ENCODE results near the gene ANGPTL7. TPM values are rescaled to one million over a fixed set of nuclear protein-coding genes. Genes with fewer than 3 reads are reported as not detected.

ANGPTL7 gene
- total RNA-seq, 1 donor from 2014 or later = 0.80 TPM

GRCh38 chr1:11229203-11229602 is 40.0 kb downstream of the ANGPTL7 start:
- Histone ChIP-seq H3K4me1 (no peaks in the 10 kb centered on the region), H3K36me3 (peaks cover 91% of the 10 kb centered on the region), H3K27ac (no peak overlapping the region), H3K27me3 (ENCODE audit: low read depth) (no peaks in the 10 kb centered on the region), H3K4me3 (no peak overlapping the region), H3K9me3 (no peaks in the 10 kb centered on the region)
- no peak for TF ChIP-seq CTCF (IDR thresholded peaks at IDR 0.05)
- no peak for DNase-seq
- ATAC-seq = no peak
- intact Hi-C loops (cut with DNase I) = no loop called here

- DNase-seq (no peak), ATAC-seq (no peak)
- Histone ChIP-seq H3K4me1 (peaks cover 4% of the 10 kb centered on the region), H3K36me3 (peaks cover 100% of the 10 kb centered on the region), H3K9me3 (no peaks in the 10 kb centered on the region), H3K27me3 (ENCODE audit: low read depth) (no peaks in the 10 kb centered on the region), H3K27ac (no peak overlapping the region), H3K4me3 (no peak overlapping the region)
- intact Hi-C loops (cut with DNase I) = no loop called here
- TF ChIP-seq CTCF (IDR thresholded peaks at IDR 0.05) = no peak
Observed at GRCh38 chr1:11233208-11233607, 44.1 kb downstream of the ANGPTL7 start.

GRCh38 chr1:11237356-11237755 is 48.2 kb downstream of the ANGPTL7 start:
- Histone ChIP-seq H3K27ac (peak overlapping the region; percentile 10), H3K4me1 (peaks cover 4% of the 10 kb centered on the region), H3K4me3 (no peak overlapping the region), H3K36me3 (peaks cover 98% of the 10 kb centered on the region), H3K9me3 (no peaks in the 10 kb centered on the region), H3K27me3 (ENCODE audit: low read depth) (no peaks in the 10 kb centered on the region)
- no peak for TF ChIP-seq CTCF (IDR thresholded peaks at IDR 0.05)
- intact Hi-C loops (cut with DNase I) = no loop called here
- ATAC-seq (peak in 1 of 2 donors; percentile 15), DNase-seq (no peak)

GRCh38 chr1:11238311-11238710 is 49.2 kb downstream of the ANGPTL7 start:
- Histone ChIP-seq H3K9me3 (no peaks in the 10 kb centered on the region), H3K4me1 (peaks cover 4% of the 10 kb centered on the region), H3K4me3 (no peak overlapping the region), H3K27ac (no peak overlapping the region), H3K27me3 (ENCODE audit: low read depth) (no peaks in the 10 kb centered on the region), H3K36me3 (peaks cover 98% of the 10 kb centered on the region)
- intact Hi-C loops (cut with DNase I) = no loop called here
- ATAC-seq (no peak), DNase-seq (no peak)
- TF ChIP-seq CTCF (IDR thresholded peaks at IDR 0.05) = no peak

- DNase-seq (no peak), ATAC-seq (no peak)
- H3K27me3 ChIP-seq (ENCODE audit: low read depth) = no peaks in the 10 kb centered on the region
- H3K9me3 ChIP-seq = no peaks in the 10 kb centered on the region
- no peak overlapping the region for H3K27ac ChIP-seq
- no peak overlapping the region for H3K4me3 ChIP-seq
- H3K4me1 ChIP-seq = no peaks in the 10 kb centered on the region
- intact Hi-C loops (cut with DNase I) = loop anchor here (10.0 kb wide), 1 partner anchor 400 kb away; no protein-coding TSS in a partner anchor
- TF ChIP-seq CTCF (IDR thresholded peaks at IDR 0.05) = no peak
- H3K36me3 ChIP-seq = peaks cover 86% of the 10 kb centered on the region
Observed at GRCh38 chr1:11245248-11245647, 56.1 kb downstream of the ANGPTL7 start.

Other genes with a start within 250 kb of the ANGPTL7 start
- 117 TPM for gene TARDBP, start 176.7 kb upstream of the ANGPTL7 start, total RNA-seq
- gene MASP2, start 142.1 kb upstream of the ANGPTL7 start, total RNA-seq = not detected
- 38.7 TPM for gene SRM, start 129.3 kb upstream of the ANGPTL7 start, total RNA-seq
- 47.7 TPM for gene EXOSC10, start 89.5 kb upstream of the ANGPTL7 start, total RNA-seq
- gene MTOR, start 73.2 kb downstream of the ANGPTL7 start, total RNA-seq = 33.7 TPM
- 10.5 TPM for gene UBIAD1, start 83.8 kb downstream of the ANGPTL7 start, total RNA-seq

Data from lower lobe of right lung (tissue), 2 donors.